HS-5 (cell line): ENCODE results near the gene WRAP53.

Source experiments
- DNase-seq: peaks from one replicate; pipeline ENCODE4 v3.0.0-alpha.2; 2012; ENCODE audit warnings: low read depth

WRAP53 gene

GRCh38 chr17:7709031-7709430 is 20.8 kb downstream of the WRAP53 start:
- no peak for DNase-seq

- DNase-seq, result no peak
These were observed 22.0 kb downstream of the WRAP53 start for GRCh38 chr17:7710301-7710700.

DNA sequence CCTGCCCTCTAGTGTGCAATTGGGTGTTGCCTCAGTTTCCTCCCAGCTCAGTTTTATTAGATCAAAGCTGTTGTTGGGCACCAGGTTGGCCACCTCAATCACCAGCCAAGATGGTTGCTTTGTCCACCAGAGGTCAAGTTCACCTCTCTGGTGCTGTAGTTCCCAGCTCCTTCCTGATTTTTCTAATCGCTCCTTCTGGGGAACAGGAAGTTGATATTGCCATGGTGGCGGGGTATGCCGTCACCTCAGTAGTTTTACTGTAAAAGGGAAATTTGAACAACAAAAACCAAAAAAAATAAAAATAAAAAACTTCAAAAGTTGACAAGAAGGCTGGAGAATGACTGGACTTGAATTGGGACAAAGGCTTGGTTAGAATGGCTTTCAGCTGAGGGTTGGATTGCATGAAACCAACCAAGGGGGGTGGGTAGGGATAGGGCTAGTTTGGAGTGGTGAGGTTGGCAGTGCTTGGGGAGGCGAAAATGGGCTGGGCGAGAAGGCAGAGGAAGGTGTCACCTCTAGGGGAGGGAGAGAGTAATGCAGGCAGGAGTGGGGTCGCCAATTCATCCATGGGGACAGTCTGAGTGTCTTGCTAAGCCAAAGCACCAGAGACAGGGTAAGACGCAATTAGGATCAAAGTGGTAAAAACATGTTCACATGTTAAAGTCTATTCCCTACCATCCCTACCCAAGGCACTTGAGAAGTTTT is 22.9 kb downstream of the WRAP53 start:
- no peak for DNase-seq

DNA sequence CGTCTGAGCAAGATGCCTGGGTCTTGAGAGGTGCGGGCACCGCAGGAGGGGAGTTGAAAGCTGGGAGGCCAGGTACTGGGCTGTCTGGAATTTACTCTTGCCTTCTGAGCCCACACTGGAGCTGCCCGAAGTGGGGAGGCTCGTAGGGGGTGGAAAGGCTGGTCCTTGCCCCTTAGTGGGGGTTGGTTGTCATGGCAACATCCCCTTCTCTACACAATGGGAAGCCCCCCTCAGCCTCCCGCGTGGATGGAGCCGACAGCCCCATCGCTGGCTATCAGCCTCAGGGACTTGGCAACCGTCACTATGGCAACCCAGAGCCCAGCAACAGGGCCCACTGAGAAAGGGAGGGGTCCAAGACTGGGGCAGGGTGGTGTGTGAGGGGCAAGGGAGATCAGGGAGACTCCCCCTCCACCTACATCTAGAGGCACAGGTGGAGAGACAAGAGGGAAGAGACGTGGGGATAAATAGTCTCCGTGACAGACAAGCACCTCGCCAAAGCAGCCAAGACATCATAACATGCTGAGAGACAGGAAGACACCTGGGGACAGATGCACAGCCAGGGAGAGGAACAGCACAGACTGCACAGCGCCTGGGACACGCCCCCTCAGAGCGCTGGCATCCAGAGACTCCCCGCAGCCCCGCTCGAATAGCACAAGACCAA is 24.0 kb downstream of the WRAP53 start:
- no peak for DNase-seq

GRCh38 chr17:7713782-7714181 is 25.5 kb downstream of the WRAP53 start:
- DNase-seq, result no peak

DNA sequence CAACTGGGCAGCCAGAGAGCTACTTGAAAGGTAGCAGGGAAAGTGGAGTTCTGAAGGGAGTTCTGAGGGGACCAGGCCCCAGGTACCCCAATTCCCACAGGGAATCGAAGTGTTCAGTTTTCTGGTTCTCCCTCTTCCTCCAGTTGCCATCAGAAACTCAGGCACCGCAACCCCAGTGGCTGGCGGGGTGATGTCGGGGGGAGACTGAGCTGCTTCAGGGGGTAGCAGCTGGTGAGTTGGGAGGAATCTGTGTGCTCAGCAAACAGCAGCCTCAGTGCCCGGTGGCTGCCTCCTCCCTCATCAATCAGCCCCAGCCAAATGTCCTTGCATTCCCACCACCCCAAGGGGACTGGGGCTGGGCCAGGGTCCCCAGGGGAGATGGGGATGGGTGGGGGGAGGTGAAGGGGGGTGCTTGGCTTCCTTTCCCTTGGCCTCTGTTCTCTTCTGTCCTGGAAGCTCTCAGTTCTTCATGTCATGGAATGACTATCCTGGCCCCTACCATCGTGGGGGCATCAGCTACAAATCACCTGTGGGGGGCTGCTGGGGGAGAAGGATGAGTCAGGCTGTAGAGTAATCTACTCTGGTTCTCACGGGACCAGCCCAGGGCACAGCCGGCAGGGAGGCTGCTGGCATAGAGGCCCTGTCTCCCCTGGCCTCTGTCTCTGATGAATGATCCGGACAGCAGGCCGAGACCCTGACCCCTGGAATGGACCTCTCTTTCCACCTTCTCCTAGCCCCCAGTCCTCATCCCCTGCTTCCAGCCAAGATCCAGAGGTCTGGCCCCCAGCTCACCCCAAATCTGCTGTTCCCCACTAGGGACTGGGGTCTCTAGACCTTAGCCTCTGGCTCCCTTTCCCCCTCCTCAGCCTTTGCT is 26.7 kb downstream of the WRAP53 start:
- no peak for DNase-seq

DNA sequence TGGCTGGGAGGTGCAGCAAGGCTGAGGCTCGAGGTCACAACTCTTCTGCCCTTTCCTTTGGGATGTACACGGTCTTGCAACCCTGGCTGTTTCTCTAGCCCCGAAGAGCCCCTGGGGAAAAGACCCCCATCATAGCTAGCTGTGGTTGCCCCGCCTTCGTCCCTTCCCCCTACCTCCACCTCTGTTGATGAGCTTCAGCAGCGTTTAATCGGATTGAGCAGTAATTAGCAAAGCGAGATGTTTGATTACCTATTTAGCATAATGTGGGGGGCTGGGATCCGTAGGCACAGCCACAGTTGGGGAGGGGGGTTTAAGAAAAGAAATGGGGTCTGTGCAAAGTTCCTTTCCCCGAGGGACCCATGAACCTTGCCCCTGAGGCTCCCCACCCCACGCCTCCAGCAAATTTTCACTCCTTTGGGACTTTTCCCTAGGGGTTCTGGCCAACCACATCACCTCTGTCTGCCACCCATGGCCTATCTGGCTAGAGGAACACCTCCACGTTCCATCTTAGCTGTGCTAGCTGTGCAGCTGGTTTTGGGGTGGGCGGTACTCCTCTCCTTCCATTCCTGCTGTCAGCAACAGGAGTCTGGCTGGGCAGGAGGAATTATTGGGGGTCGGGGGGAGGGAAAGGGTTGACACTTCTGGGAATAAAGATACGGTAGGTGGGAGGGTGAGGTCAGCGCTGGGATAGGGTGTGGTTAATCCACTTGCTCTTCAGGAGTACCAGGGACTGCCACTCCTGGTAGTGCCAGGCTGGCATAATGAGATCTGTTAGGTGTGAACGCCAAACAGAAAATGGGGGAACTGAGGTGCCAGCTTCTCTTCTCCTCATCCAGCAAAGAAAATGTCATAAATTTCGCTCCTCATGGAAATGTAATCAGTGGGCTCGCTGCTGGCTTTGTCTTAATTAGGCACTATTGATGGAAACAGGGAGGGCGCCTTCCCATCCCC is 27.9 kb downstream of the WRAP53 start:
- DNase-seq, result no peak

- DNase-seq, result peak; percentile 45
These were observed 28.9 kb downstream of the WRAP53 start, which contains the start of gene DNAH2 for GRCh38 chr17:7716901-7717755. Gene DNAH2 (plus strand): TSS chr17:7717744. CDS start chr17:7719735, 1,991 bp downstream.

- no peak for DNase-seq
These were observed 29.6 kb downstream of the WRAP53 start for GRCh38 chr17:7717756-7718350.

- DNase-seq, result no peak
These were observed 31.4 kb downstream of the WRAP53 start for GRCh38 chr17:7719661-7720060.

DNA sequence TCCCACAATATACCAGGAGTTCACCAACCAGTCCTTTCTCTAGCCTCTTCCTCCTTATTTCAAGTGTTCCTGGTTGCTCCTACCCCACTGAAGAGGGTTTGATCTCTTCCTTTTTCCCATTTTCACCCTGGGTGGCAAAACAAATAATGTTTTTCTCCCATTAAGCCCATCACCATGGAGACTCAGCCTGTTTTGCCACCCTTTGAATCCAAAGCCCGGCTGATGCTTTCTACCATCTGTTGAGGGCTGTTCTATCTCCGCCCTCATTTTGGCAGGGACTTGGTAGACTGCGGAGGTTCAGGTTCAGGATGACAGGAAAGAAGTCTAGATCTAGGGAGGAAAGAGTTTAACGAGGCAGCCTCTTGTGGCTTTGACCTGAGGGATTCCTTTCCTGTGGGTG is 31.8 kb downstream of the WRAP53 start:
- DNase-seq, result no peak

DNA sequence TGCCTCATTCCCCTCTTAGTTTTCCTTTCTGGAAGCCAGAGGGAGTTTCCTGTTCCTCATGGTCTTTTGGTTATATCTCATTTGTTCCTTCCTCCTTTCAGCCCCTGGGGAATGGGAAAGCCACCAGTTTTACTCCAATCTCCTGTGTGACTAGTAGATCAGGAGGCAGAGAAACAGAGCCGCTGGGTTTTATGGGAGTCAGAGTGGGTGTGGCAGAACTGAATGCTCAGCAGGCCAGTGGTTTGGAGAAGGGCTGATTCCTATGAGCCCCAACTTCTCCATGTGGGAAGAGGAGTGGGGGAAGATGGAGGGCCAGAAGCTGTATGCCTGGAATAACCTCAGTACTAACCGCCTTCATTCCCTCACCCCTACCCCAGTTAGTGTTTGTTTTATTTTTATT is 33.3 kb downstream of the WRAP53 start:
- no peak for DNase-seq

DNA sequence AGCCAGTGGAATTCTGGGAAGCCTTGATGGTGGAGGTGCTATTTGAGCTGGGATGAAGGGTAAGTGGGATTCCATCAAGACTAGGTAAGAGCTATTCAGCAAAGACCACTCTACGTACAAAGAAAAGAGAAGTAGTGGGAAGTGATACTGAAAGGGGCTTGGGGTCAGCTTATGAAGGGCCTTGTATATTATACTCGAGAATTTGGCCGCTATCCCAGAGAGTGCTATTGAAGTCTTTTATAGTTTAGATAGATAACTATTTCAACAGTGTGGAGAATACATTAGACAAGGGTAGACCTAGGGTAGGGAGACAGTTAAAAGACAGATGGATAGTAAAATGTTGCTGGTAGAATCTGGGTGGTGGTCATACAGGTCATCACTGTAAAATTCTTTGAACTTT is 39.6 kb downstream of the WRAP53 start:
- no peak for DNase-seq

- no peak for DNase-seq
These were observed 41.5 kb downstream of the WRAP53 start for GRCh38 chr17:7729816-7730215.

DNA sequence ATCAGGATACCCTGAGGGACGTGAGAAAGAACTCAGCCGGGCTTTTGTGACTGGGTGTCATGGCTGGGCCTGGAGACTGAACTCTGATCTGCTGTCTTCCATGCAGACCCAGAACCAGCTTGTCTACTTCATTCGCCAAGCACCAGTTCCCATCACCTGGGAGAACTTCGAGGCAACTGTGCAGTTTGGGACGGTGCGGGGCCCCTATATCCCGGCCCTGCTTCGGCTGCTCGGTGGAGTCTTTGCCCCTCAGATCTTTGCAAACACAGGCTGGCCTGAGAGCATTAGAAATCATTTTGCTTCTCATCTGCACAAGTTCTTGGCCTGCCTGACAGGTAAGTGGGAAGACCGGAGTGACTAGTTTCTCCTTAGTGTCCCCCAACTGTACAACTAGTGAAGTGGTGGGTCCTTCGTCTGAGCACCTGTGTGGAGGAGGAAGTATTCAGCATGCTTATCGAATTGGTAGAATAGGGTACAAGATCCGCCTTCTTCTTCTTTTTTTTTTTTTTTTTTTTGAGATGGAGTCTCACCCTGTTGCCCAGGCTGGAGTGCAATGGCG is 44.8 kb downstream of the WRAP53 start:
- DNase-seq, result no peak

DNA sequence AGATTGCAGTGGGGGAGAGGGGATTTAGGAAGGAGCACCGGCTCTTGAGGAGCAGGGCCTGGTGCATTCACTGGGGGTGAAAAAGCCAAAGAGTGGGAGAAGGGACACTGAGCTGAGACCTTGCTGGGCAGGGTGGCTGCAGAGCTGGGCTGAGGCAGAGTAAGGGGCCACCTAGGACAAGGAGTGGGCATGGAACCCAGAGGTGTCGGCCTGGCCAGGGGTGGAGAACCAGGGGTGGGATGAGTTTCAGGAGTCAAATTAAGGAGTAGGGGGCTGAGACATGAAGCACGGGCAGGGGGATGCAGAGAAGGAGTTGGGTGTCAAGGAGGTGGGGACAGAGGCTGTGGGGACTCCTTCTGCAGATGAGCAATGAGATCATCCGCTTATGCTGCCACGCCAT is 49.3 kb downstream of the WRAP53 start:
- DNase-seq, result no peak

GRCh38 chr17:7739746-7740145 is 51.5 kb downstream of the WRAP53 start:
- DNase-seq, result no peak

DNA sequence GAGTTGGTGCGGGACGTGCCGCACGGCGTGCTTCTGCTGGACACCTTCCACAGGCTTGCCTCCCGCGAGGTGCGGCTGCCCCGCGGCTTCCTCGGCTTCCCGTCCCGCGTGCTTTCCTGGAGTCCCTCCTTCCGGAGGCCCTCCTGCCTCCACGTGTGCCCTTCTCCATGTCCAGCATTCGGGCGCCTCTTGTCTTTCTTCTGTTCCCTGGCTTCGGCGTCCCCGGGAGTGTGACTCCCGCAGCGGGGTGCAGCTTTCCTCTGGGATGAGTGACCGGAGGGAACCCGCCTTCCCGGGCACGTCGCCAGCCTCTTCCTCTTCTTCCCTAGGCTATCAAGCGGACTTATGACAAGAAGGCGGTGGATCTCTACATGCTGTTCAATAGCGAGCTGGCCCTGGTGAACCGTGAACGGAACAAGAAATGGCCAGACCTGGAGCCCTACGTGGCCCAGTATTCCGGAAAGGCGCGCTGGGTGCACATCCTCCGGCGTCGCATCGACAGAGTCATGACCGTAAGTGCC is 52.3 kb downstream of the WRAP53 start:
- DNase-seq, result no peak

DNA sequence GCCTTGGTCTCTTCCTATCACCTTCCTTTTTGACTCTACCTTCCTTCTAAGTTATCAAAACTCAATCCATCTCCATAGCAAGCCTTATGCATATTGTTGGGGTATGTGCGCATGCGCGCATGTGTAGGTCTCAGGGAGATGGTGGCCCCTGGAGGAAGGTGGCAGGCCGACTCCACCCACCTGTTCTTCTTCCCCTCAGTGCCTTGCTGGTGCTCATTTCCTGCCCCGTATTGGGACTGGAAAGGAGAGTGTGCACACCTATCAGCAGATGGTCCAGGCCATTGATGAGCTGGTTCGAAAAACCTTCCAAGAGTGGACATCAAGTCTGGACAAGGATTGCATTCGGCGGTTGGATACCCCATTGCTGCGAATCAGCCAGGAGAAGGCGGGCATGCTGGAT is 54.5 kb downstream of the WRAP53 start:
- no peak for DNase-seq

DNA sequence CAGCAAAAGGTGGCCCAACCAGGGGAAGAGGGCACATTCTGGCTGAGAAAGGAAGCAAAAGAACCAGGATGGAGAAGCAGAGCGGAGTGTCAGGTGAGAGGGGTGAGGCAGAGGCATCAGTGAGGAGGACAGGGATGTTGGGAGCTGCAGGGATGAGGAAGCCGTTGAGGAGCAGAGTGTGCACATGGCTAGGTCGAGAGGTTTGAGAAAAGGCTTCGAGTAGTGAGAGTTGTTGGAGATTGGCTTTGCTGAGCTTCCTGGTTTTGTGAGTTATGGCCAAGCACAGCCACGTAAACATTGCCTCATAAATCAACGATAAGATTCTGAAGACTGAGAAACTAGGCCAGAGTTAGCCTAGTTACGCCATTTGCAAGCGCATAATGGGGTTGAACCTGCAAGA is 56.1 kb downstream of the WRAP53 start:
- no peak for DNase-seq
